HEK293 (cell line): ENCODE results near the gene CDNF.

ENCODE experiments used
- CTCF ChIA-PET: fragments of 350-600 bp; formaldehyde crosslinking; extraction: SDS; loops from one replicate; lab custom pipeline; 2021; ENCODE audit warnings: antibody characterized with exemption; lab: Yijun Ruan, JAX
- POLR2A ChIA-PET: fragments of 300-600 bp; formaldehyde crosslinking; extraction: SDS; loops from one replicate; lab custom pipeline; 2020; ENCODE audit warnings: antibody characterized with exemption, inconsistent platforms; lab: Yijun Ruan, JAX
- H3K27ac ChIP-seq: fragments of 200-500 bp; sonication (Bioruptor generic); 2 replicates; pipeline ENCODE4 v1.5.1; 2014; ENCODE audit warnings: low read depth, low read length, control low read depth, inconsistent platforms; ENCODE audit errors: extremely low read depth
- H3K36me3 ChIP-seq, 2 experiments: fragments of 200-500 bp in 1 of 2; sonication (Bioruptor generic) in 1 of 2; 1 replicate in 1 of 2; 2 replicates in 1 of 2; pipeline ENCODE4 v1.5.1; 2014 to 2017; ENCODE audit warnings: inconsistent platforms in 2 of 2, low read length in 2 of 2; ENCODE audit not compliant: control insufficient read depth in 2 of 2, insufficient read depth in 1 of 2
- H3K4me1 ChIP-seq: fragments of 200-500 bp; sonication (Bioruptor generic); 2 replicates; pipeline ENCODE4 v1.5.1; 2014; ENCODE audit warnings: mild to moderate bottlenecking, low read length, inconsistent platforms; ENCODE audit not compliant: control insufficient read depth, insufficient read depth
- H3K4me3 ChIP-seq: 2 replicates; pipeline ENCODE4 v1.5.1; 2011; ENCODE audit warnings: low read depth, mild to moderate bottlenecking, control low read depth, low read length, moderate library complexity
- H3K9me3 ChIP-seq: fragments of 200-500 bp; sonication (Bioruptor generic); 2 replicates; pipeline ENCODE4 v1.5.1; 2014; ENCODE audit warnings: low read depth, low read length, inconsistent platforms; ENCODE audit not compliant: control insufficient read depth, insufficient read depth
- BCL11A ChIP-seq: fragments of 450-650 bp; formaldehyde crosslinking; IDR thresholded peaks from 2 replicates; pipeline ENCODE4 v1.5.1; 2016; ENCODE audit warnings: low read depth, missing biosample characterization, missing genetic modification characterization
- GFI1B ChIP-seq: fragments of 450-650 bp; formaldehyde crosslinking; IDR thresholded peaks from 2 replicates; pipeline ENCODE4 v1.5.1; 2016; ENCODE audit warnings: missing biosample characterization, missing genetic modification characterization
- GLI4 ChIP-seq: fragments of 450-650 bp; formaldehyde crosslinking; IDR thresholded peaks from 2 replicates; pipeline ENCODE4 v1.5.1; 2016; ENCODE audit warnings: missing biosample characterization, missing genetic modification characterization
- MYNN ChIP-seq: fragments of 450-650 bp; formaldehyde crosslinking; IDR thresholded peaks from 2 replicates; pipeline ENCODE4 v1.5.1; 2016; ENCODE audit warnings: missing biosample characterization, missing genetic modification characterization, borderline replicate concordance
- PATZ1 ChIP-seq: fragments of 450-650 bp; formaldehyde crosslinking; IDR thresholded peaks from 2 replicates; pipeline ENCODE4 v1.5.1; 2016; ENCODE audit warnings: missing biosample characterization, missing genetic modification characterization
- SP3 ChIP-seq: fragments of 450-650 bp; formaldehyde crosslinking; IDR thresholded peaks from 2 replicates; pipeline ENCODE4 v1.5.1; 2016; ENCODE audit warnings: missing biosample characterization, missing genetic modification characterization
- TRIM28 ChIP-seq: IDR thresholded peaks from 2 replicates; pipeline ENCODE4 v1.6.1; 2011; ENCODE audit warnings: low read length, control low read depth, borderline replicate concordance
- YY1 ChIP-seq: fragments of 450-650 bp; formaldehyde crosslinking; IDR thresholded peaks from 2 replicates; pipeline ENCODE4 v1.5.1; 2018; ENCODE audit warnings: missing biosample characterization, missing genetic modification characterization
- ZBTB17 ChIP-seq: fragments of 450-650 bp; formaldehyde crosslinking; IDR thresholded peaks from 2 replicates; pipeline ENCODE4 v1.5.1; 2016; ENCODE audit warnings: missing biosample characterization, missing genetic modification characterization
- ZBTB7A ChIP-seq: fragments of 450-650 bp; formaldehyde crosslinking; IDR thresholded peaks from 2 replicates; pipeline ENCODE4 v1.5.1; 2016; ENCODE audit warnings: low read depth, missing biosample characterization, missing genetic modification characterization
- ZBTB8A ChIP-seq: fragments of 450-650 bp; formaldehyde crosslinking; IDR thresholded peaks from 2 replicates; pipeline ENCODE4 v1.5.1; 2016; ENCODE audit warnings: missing biosample characterization, missing genetic modification characterization
- ZEB2 ChIP-seq: fragments of 450-650 bp; formaldehyde crosslinking; IDR thresholded peaks from 2 replicates; pipeline ENCODE4 v1.5.1; 2016; ENCODE audit warnings: missing biosample characterization, missing genetic modification characterization
- ZNF184 ChIP-seq: fragments of 450-650 bp; IDR thresholded peaks from 2 replicates; pipeline ENCODE4 v1.5.1; 2018; ENCODE audit warnings: missing biosample characterization, mild to moderate bottlenecking, missing genetic modification characterization
- ZNF391 ChIP-seq: fragments of 450-650 bp; formaldehyde crosslinking; IDR thresholded peaks from 2 replicates; pipeline ENCODE4 v1.5.1; 2016; ENCODE audit warnings: low read depth, missing biosample characterization, missing genetic modification characterization, borderline replicate concordance
- ZNF398 ChIP-seq: fragments of 450-650 bp; formaldehyde crosslinking; IDR thresholded peaks from 2 replicates; pipeline ENCODE4 v1.5.1; 2017; ENCODE audit warnings: missing biosample characterization, missing genetic modification characterization
- ZNF416 ChIP-seq: fragments of 450-650 bp; formaldehyde crosslinking; IDR thresholded peaks from 2 replicates; pipeline ENCODE4 v1.5.1; 2016; ENCODE audit warnings: missing biosample characterization, missing genetic modification characterization
- ZNF426 ChIP-seq: fragments of 450-650 bp; formaldehyde crosslinking; IDR thresholded peaks from 2 replicates; pipeline ENCODE4 v1.5.1; 2017; ENCODE audit warnings: missing biosample characterization, missing genetic modification characterization, mild to moderate bottlenecking, inconsistent platforms, moderate library complexity
- ZNF514 ChIP-seq: fragments of 450-650 bp; formaldehyde crosslinking; IDR thresholded peaks from 2 replicates; pipeline ENCODE4 v1.5.1; 2016; ENCODE audit warnings: missing biosample characterization, missing genetic modification characterization
- ZNF548 ChIP-seq: fragments of 450-650 bp; formaldehyde crosslinking; IDR thresholded peaks from 2 replicates; pipeline ENCODE4 v1.5.1; 2016; ENCODE audit warnings: missing biosample characterization, missing genetic modification characterization
- ZNF600 ChIP-seq: fragments of 450-650 bp; formaldehyde crosslinking; IDR thresholded peaks from 2 replicates; pipeline ENCODE4 v1.5.1; 2016; ENCODE audit warnings: missing biosample characterization, missing genetic modification characterization
- ZNF623 ChIP-seq: fragments of 450-650 bp; formaldehyde crosslinking; IDR thresholded peaks from 2 replicates; pipeline ENCODE4 v1.5.1; 2016; ENCODE audit warnings: missing biosample characterization, missing genetic modification characterization
- ZNF624 ChIP-seq: fragments of 450-650 bp; formaldehyde crosslinking; IDR thresholded peaks from 2 replicates; pipeline ENCODE4 v1.5.1; 2017; ENCODE audit warnings: missing biosample characterization, missing genetic modification characterization
- ZNF677 ChIP-seq: fragments of 450-650 bp; IDR thresholded peaks from 2 replicates; pipeline ENCODE4 v1.5.0; 2018; ENCODE audit warnings: missing biosample characterization, mild to moderate bottlenecking, missing genetic modification characterization, moderate library complexity
- ZNF701 ChIP-seq: fragments of 450-650 bp; formaldehyde crosslinking; IDR thresholded peaks from 2 replicates; pipeline ENCODE4 v1.5.1; 2016; ENCODE audit warnings: missing biosample characterization, missing genetic modification characterization
- ZNF776 ChIP-seq: fragments of 450-650 bp; formaldehyde crosslinking; IDR thresholded peaks from 2 replicates; pipeline ENCODE4 v1.5.0; 2017; ENCODE audit warnings: missing biosample characterization, missing genetic modification characterization, borderline replicate concordance
- TF ChIP-seq, protein P1 (sequence below): fragments of 450-650 bp; formaldehyde crosslinking; IDR thresholded peaks from 2 replicates; pipeline ENCODE4 v1.5.1; 2016; ENCODE audit warnings: missing biosample characterization, missing genetic modification characterization
- TF ChIP-seq, protein P2 (sequence below): fragments of 450-650 bp; formaldehyde crosslinking; IDR thresholded peaks from 2 replicates; pipeline ENCODE4 v1.5.1; 2016; ENCODE audit warnings: missing biosample characterization, missing genetic modification characterization, low read depth

The CDNF gene

GRCh38 chr10:14774214-14774580, 63.6 kb downstream of the CDNF start:
- ChIA-PET POLR2A (no interaction called here), CTCF (no interaction called here)
- TF ChIP-seq TRIM28 (no peak), MYNN (tag by site-specific recombination) (no peak), ZNF184 (no peak), ZNF398 (tag by site-specific recombination) (no peak), ZNF624 (tag by site-specific recombination) (no peak), ZNF416 (tag by site-specific recombination) (no peak), PATZ1 (tag by site-specific recombination) (no peak), YY1 (tag by site-specific recombination) (no peak), GFI1B (tag by site-specific recombination) (no peak), ZNF600 (tag by site-specific recombination) (no peak), GLI4 (no peak), BCL11A (no peak)
- TF ChIP-seq, protein P1, sequence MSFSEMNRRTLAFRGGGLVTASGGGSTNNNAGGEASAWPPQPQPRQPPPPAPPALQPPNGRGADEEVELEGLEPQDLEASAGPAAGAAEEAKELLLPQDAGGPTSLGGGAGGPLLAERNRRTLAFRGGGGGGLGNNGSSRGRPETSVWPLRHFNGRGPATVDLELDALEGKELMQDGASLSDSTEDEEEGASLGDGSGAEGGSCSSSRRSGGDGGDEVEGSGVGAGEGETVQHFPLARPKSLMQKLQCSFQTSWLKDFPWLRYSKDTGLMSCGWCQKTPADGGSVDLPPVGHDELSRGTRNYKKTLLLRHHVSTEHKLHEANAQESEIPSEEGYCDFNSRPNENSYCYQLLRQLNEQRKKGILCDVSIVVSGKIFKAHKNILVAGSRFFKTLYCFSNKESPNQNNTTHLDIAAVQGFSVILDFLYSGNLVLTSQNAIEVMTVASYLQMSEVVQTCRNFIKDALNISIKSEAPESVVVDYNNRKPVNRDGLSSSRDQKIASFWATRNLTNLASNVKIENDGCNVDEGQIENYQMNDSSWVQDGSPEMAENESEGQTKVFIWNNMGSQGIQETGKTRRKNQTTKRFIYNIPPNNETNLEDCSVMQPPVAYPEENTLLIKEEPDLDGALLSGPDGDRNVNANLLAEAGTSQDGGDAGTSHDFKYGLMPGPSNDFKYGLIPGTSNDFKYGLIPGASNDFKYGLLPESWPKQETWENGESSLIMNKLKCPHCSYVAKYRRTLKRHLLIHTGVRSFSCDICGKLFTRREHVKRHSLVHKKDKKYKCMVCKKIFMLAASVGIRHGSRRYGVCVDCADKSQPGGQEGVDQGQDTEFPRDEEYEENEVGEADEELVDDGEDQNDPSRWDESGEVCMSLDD: no peak

DNA sequence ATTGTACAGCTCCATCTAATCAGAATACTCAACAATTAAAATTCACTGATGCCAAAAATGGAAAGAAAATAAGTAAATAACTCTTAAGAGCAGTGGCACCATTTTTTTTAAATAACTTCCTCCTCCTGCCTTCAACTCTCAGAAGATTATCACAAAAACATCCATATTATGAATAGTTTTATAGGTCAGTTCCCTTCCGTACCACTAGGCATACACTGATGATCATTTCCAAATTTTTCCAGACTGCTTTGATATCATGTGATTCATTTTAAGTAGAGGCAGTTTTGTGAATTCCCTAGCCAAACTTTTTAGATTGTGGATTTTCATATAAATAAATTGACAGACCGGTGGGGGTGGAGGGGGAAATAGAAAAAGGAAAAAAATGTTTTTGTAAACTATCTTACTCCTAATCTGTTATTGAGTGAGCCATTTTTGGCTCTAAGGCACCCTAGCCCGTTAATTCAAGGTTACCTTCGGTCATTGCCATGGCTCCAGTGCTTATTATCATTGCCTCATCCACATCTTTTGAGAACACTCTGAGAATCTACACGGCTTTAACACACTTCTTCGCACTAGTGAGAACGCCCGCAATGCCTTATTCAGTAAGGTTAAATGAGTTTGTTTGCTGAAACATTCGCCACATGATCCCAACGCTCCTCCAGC, 64.2 kb downstream of the CDNF start:
- H3K9me3 ChIP-seq: no peaks in the 10 kb centered on the region
- H3K27ac ChIP-seq: no peak overlapping the region
- POLR2A ChIA-PET: no interaction called here
- H3K36me3 ChIP-seq: no peaks in the 10 kb centered on the region
- no peaks in the 10 kb centered on the region for H3K4me1 ChIP-seq
- CTCF ChIA-PET: no interaction called here
- H3K4me3 ChIP-seq: no peak overlapping the region
- TF ChIP-seq ZNF776 (tag by site-specific recombination) (no peak), ZBTB7A (tag by site-specific recombination) (no peak), ZEB2 (tag by site-specific recombination) (no peak), ZNF701 (tag by site-specific recombination) (no peak), ZNF623 (no peak), ZNF426 (tag by site-specific recombination) (no peak), ZBTB17 (tag by site-specific recombination) (no peak), ZNF514 (tag by site-specific recombination) (no peak), ZNF677 (tag by site-specific recombination) (no peak), ZNF398 (tag by site-specific recombination) (no peak), SP3 (no peak), ZNF548 (tag by site-specific recombination) (no peak), ZBTB8A (tag by site-specific recombination) (no peak), ZNF391 (tag by site-specific recombination) (no peak)
- TF ChIP-seq, protein P2, sequence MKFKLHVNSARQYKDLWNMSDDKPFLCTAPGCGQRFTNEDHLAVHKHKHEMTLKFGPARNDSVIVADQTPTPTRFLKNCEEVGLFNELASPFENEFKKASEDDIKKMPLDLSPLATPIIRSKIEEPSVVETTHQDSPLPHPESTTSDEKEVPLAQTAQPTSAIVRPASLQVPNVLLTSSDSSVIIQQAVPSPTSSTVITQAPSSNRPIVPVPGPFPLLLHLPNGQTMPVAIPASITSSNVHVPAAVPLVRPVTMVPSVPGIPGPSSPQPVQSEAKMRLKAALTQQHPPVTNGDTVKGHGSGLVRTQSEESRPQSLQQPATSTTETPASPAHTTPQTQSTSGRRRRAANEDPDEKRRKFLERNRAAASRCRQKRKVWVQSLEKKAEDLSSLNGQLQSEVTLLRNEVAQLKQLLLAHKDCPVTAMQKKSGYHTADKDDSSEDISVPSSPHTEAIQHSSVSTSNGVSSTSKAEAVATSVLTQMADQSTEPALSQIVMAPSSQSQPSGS (tag by site-specific recombination): no peak

More at GRCh38 chr10:14774214-14774580, 63.6 kb downstream of the CDNF start:
- H3K4me1 ChIP-seq: no peaks in the 10 kb centered on the region
- H3K36me3 ChIP-seq: no peaks in the 10 kb centered on the region
- H3K27ac ChIP-seq: no peak overlapping the region
- no peaks in the 10 kb centered on the region for H3K9me3 ChIP-seq
- H3K4me3 ChIP-seq: no peak overlapping the region
